Loucy (cell line): Measurements from ENCODE around the gene C18orf32.

Experiments used
- CTCF ChIP-seq: fragments of 200-600 bp; sonication (generic); conservative IDR thresholded peaks from 2 replicates; pipeline ENCODE4 v1.5.1; 2014; ENCODE audit warnings: mild to moderate bottlenecking, antibody characterized with exemption, low read length
- EZH2phosphoT487 ChIP-seq: fragments of 200-600 bp; IDR thresholded peaks from 2 replicates; pipeline ENCODE4 v1.6.1; 2018; ENCODE audit warnings: antibody characterized with exemption, mild to moderate bottlenecking, moderate library complexity, borderline replicate concordance

GRCh38 chr18:49486606-49486952, 455 bp downstream of the C18orf32 start:
- no peak for TF ChIP-seq CTCF
- TF ChIP-seq EZH2phosphoT487: no peak
